Right hindlimb (tissue), 1 donor: ENCODE measurements around the gene CROCC.
"Not testable (repeated sequence)": the region's sequence is repeated elsewhere in the genome, so short reads cannot be mapped to it uniquely, and the experiment has no call there.

Source experiments
- DNase-seq: peaks from one replicate; pipeline ENCODE4 v3.0.0-alpha.2; 2018

CROCC gene

GRCh38 chr1:16916036-16916880 is 5.5 kb upstream of the CROCC start:
- DNase-seq: not testable (repeated sequence)

- no peak for DNase-seq
Observed at GRCh38 chr1:16918371-16918770, 3.4 kb upstream of the CROCC start.

- DNase-seq: not testable (repeated sequence)
Observed at GRCh38 chr1:16918936-16919665, 2.6 kb upstream of the CROCC start.

- no peak for DNase-seq
Observed at GRCh38 chr1:16920951-16921350, 780 bp upstream of the CROCC start.

- no peak for DNase-seq
Observed at GRCh38 chr1:16922466-16922865, 735 bp downstream of the CROCC start.

- DNase-seq: no peak
Observed at GRCh38 chr1:16922885-16923431, 1.2 kb downstream of the CROCC start.

- no peak for DNase-seq
Observed at GRCh38 chr1:16924216-16924918, 2.6 kb downstream of the CROCC start.

- DNase-seq: no peak
Observed at GRCh38 chr1:16924919-16925477, 3.3 kb downstream of the CROCC start.

GRCh38 chr1:16925635-16926490 is 4.1 kb downstream of the CROCC start:
- DNase-seq: no peak

GRCh38 chr1:16926491-16927073 is 4.9 kb downstream of the CROCC start:
- peak; percentile 43 for DNase-seq

GRCh38 chr1:16927256-16927655 is 5.5 kb downstream of the CROCC start:
- no peak for DNase-seq

- DNase-seq: no peak
Observed at GRCh38 chr1:16927711-16928485, 6.2 kb downstream of the CROCC start.

- not testable (repeated sequence) for DNase-seq
Observed at GRCh38 chr1:16929146-16930041, 7.7 kb downstream of the CROCC start.

- DNase-seq: not testable (repeated sequence)
Observed at GRCh38 chr1:16931206-16931934, 9.6 kb downstream of the CROCC start.

- not testable (repeated sequence) for DNase-seq
Observed at GRCh38 chr1:16933945-16934344, 12.2 kb downstream of the CROCC start.

- DNase-seq: not testable (repeated sequence)
Observed at GRCh38 chr1:16936580-16936979, 14.8 kb downstream of the CROCC start.

GRCh38 chr1:16938351-16939321 is 16.9 kb downstream of the CROCC start:
- no peak for DNase-seq
